Smooth muscle cell (in vitro differentiated cells): ENCODE measurements around the gene CMIP. TPM values are rescaled to one million over a fixed set of nuclear protein-coding genes. Genes with fewer than 3 reads are reported as not detected.

Experiments
- DNase-seq: peaks from one replicate; lab custom pipeline; 2025; ENCODE audit not compliant: unreplicated experiment; lab: John Stamatoyannopoulos, UW
- H2AFZ ChIP-seq: fragments of 200-600 bp; sonication (generic); 2 replicates; pipeline ENCODE4 v1.6.0; 2016; ENCODE audit warnings: antibody characterized with exemption, low read depth, mild to moderate bottlenecking
- H3F3A ChIP-seq: fragments of 200-600 bp; sonication (generic); 2 replicates; pipeline ENCODE4 v1.6.0; 2017; ENCODE audit warnings: antibody characterized with exemption, low read depth
- H3K27ac ChIP-seq: fragments of 200-600 bp; sonication (generic); 2 replicates; pipeline ENCODE4 v1.5.1; 2016; ENCODE audit warnings: low read depth, mild to moderate bottlenecking
- H3K27me3 ChIP-seq: fragments of 200-600 bp; sonication (generic); 2 replicates; pipeline ENCODE4 v1.6.1; 2016; ENCODE audit warnings: low read depth, mild to moderate bottlenecking
- H3K36me3 ChIP-seq: fragments of 200-600 bp; sonication (generic); 2 replicates; pipeline ENCODE4 v1.5.1; 2016; ENCODE audit warnings: low read depth
- H3K4me1 ChIP-seq: fragments of 200-600 bp; sonication (generic); 2 replicates; pipeline ENCODE4 v1.5.1; 2016; ENCODE audit warnings: low read depth
- H3K4me2 ChIP-seq: fragments of 200-600 bp; sonication (generic); 2 replicates; pipeline ENCODE4 v1.6.0; 2016; ENCODE audit warnings: mild to moderate bottlenecking
- H3K4me3 ChIP-seq: fragments of 200-600 bp; sonication (generic); 2 replicates; pipeline ENCODE4 v1.5.1; 2016; ENCODE audit warnings: mild to moderate bottlenecking
- H3K79me2 ChIP-seq: fragments of 200-600 bp; sonication (generic); 2 replicates; pipeline ENCODE4 v1.6.0; 2016; ENCODE audit warnings: low read depth, mild to moderate bottlenecking
- H3K9ac ChIP-seq: fragments of 200-600 bp; sonication (generic); 2 replicates; pipeline ENCODE4 v1.6.0; 2016; ENCODE audit warnings: low read depth
- H3K9me3 ChIP-seq: fragments of 200-600 bp; sonication (generic); replicated peaks from 2 replicates; pipeline ENCODE4 v1.5.1; 2016; ENCODE audit warnings: low read depth
- H4K20me1 ChIP-seq: fragments of 200-600 bp; sonication (generic); 2 replicates; pipeline ENCODE4 v1.6.0; 2016; ENCODE audit warnings: low read depth
- WGBS: methylation state at CpG from one replicate; pipeline ENCODE4 v1.1.7; 2016; ENCODE audit warnings: low lambda C conversion rate; 5-methylcytosine and 5-hydroxymethylcytosine counted together
- polyA plus RNA-seq: library from polyadenylated mRNA; unstranded; fragments of >200 nt; fragmentation: Nextera tagmentation; extraction: Ambion mirVana; gene quantifications from 2 replicates; pipeline ENCODE4 v1.2.1, GENCODE V29; 2016
- total RNA-seq: library from RNA; depleted of rRNA; stranded (reverse); fragments of >200 nt; gene quantifications from 2 replicates; pipeline ENCODE4 v1.2.3, GENCODE V29; 2014
- TF ChIP-seq, protein P1 (sequence below): fragments of 200-600 bp; sonication (generic); IDR thresholded peaks from 2 replicates; pipeline ENCODE4 v1.5.1; 2017; ENCODE audit warnings: borderline replicate concordance, mild to moderate bottlenecking, antibody characterized with exemption; ENCODE audit not compliant: insufficient read depth, poor library complexity, severe bottlenecking

The CMIP gene
- total and polyA plus RNA-seq, 2 experiments from 2014 or later: 2.5 to 44.5 TPM

DNA sequence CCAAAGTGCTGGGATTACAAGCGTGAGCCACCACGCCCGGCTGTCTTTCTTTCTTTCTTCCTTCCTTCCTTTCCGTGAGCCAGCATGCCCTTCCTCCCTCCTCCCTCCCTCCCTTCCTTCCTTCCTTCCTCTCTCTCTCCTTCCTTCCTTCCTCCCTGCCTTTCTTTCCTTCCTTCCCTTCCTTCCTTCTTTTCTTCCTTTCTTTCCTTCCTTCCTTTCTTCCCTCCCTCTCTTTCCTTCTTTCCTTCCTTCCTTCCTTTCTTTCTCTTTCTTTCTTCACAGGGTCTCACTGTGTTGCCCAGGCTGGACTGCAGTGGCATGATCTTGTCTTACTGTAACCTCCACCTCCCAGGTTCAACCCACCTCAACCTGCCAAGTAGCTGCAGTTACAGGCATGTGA is 283.8 kb downstream of the CMIP start:
- Histone ChIP-seq H3K27me3 (no peaks in the 10 kb centered on the region), H2AFZ (no peak overlapping the region), H3F3A (peaks cover 10% of the 10 kb centered on the region), H3K9me3 (no peaks in the 10 kb centered on the region), H4K20me1 (no peaks in the 10 kb centered on the region), H3K27ac (no peak overlapping the region), H3K79me2 (no peaks in the 10 kb centered on the region), H3K4me3 (no peak overlapping the region), H3K9ac (no peak overlapping the region), H3K4me2 (no peak overlapping the region), H3K4me1 (peaks cover 7% of the 10 kb centered on the region), H3K36me3 (no peaks in the 10 kb centered on the region)
- TF ChIP-seq, protein P1, sequence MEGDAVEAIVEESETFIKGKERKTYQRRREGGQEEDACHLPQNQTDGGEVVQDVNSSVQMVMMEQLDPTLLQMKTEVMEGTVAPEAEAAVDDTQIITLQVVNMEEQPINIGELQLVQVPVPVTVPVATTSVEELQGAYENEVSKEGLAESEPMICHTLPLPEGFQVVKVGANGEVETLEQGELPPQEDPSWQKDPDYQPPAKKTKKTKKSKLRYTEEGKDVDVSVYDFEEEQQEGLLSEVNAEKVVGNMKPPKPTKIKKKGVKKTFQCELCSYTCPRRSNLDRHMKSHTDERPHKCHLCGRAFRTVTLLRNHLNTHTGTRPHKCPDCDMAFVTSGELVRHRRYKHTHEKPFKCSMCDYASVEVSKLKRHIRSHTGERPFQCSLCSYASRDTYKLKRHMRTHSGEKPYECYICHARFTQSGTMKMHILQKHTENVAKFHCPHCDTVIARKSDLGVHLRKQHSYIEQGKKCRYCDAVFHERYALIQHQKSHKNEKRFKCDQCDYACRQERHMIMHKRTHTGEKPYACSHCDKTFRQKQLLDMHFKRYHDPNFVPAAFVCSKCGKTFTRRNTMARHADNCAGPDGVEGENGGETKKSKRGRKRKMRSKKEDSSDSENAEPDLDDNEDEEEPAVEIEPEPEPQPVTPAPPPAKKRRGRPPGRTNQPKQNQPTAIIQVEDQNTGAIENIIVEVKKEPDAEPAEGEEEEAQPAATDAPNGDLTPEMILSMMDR: no peak
- WGBS: 82% methylated on average over 4 of the region's 4 CpGs
- DNase-seq: no peak

DNA sequence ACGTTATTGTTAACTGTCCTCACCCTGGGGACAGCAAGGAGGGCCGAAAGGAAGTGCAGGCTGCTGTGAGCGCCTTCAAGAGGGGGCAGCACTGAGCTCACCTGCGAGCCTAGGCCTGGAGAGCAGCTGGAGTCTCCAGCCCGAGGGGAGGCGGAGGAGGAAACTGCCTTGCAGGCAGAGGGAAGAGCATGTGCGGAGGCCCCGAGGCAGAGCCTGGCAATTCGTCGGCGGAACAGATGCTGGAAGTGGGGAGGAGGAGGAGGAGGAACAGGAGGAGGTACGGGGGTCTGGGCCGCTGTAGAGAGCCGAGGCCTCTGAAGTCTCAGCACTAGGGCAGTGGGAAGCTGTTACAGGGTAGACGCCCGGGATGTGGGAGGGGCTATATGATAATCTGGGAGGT is 284.8 kb downstream of the CMIP start:
- H3K27me3 ChIP-seq: no peaks in the 10 kb centered on the region
- H2AFZ ChIP-seq: no peak overlapping the region
- H3K9ac ChIP-seq: no peak overlapping the region
- H3K4me3 ChIP-seq: no peak overlapping the region
- WGBS: 54% methylated on average over 16 of the region's 16 CpGs
- H3K4me1 ChIP-seq: peaks cover 7% of the 10 kb centered on the region
- no peak overlapping the region for H3K27ac ChIP-seq
- no peaks in the 10 kb centered on the region for H3K9me3 ChIP-seq
- no peak for DNase-seq
- H3K36me3 ChIP-seq: no peaks in the 10 kb centered on the region
- H4K20me1 ChIP-seq: no peaks in the 10 kb centered on the region
- no peak overlapping the region for H3K4me2 ChIP-seq
- peaks cover 10% of the 10 kb centered on the region for H3F3A ChIP-seq
- TF ChIP-seq, protein P1: peak; percentile 21
- no peaks in the 10 kb centered on the region for H3K79me2 ChIP-seq

DNA sequence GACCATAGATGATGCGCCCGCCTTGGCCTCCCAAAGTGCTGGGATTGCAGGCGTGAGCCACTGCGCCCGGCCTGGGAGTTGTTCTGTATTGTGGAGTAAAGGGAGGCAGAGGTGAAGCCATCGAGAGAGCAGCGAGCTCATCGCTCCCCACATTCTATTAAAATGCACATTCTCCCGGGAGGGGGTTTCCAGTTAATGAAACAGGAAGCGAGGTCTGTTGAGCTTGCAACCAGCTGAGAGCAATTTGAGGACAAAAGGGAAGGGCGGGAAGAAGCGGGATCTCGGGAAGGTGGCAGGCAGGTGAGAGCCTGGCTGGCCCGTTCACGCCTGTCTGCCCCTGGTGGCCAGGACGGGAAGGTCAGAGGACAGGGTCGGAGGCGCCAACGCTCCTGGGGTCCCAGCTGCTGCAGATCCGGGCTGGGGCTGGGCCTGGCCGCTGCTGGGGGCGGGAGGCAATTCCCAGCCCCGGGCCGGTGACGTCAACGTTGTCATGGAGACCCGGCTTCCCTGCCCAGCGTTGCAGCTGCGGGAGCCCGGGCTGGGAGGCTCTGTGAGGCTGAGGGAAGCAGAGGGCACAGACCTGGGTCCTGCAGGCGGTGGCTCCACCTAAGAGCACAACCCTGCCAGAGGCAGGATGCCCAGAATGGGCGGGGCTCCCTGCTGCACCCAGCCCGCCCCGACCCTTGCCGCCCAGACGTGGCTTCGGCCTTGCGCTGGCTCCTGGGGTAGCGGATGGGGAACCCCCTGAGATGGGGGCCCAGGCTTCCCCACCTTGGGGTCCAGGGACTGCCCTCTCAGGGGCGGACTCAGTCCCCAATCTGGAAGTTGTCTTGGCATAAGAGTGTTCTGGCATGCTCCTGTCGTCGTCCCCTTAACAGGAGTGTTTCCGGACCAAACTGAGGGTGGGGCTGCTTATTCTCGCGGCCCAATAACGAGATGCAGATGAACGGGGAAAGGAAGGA is 285.8 kb downstream of the CMIP start:
- Histone ChIP-seq H3F3A (peaks cover 10% of the 10 kb centered on the region), H3K4me3 (peak overlapping the region; percentile 48), H3K36me3 (no peaks in the 10 kb centered on the region), H3K27ac (peak overlapping the region; percentile 56), H3K27me3 (no peaks in the 10 kb centered on the region), H4K20me1 (no peaks in the 10 kb centered on the region), H3K9me3 (no peaks in the 10 kb centered on the region), H2AFZ (peak overlapping the region; percentile 88), H3K79me2 (no peaks in the 10 kb centered on the region), H3K4me1 (peaks cover 7% of the 10 kb centered on the region), H3K4me2 (peak overlapping the region; percentile 85), H3K9ac (peak overlapping the region; percentile 47)
- TF ChIP-seq, protein P1: peak; percentile 41
- 12% methylated on average over 44 of the region's 47 CpGs for WGBS
- peak; percentile 74 for DNase-seq
